Measurements from ENCODE around the gene CCDC33.

CCDC33 gene

GRCh38 chr15:74336061-74337005 lies 100.2 kb downstream of the CCDC33 start:
- DNase-seq (ENCODE audit: low read depth), result no peak
- TF ChIP-seq CTCF (IDR thresholded peaks at IDR 0.05; ENCODE audit: control insufficient read depth, extremely low read depth, insufficient read depth), result no peak
- H3K4me3 ChIP-seq (ENCODE audit: low read depth, low read length), result no peak overlapping the region

DNA sequence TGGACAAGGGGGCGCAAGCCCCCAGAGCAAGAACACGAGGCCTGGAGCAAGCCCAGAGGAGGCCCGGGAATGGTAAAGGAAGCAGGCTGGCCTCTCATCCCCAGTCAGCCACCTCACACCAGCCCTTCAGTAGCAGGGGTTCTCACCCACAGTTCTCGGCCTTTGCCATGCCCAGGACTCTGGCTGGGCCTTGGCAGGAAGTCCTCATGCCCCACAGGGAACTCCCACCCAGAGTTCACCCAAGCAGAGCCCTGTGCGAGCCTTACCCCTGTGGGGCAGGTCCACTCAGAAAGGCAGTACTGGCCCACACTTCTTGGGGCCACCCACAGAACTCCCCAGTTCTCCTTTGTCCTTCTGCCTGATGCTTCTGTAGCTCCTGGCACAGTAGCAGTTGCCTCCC lies 101.0 kb downstream of the CCDC33 start:
- TF ChIP-seq CTCF (IDR thresholded peaks at IDR 0.05; ENCODE audit: control insufficient read depth, extremely low read depth, insufficient read depth), result no peak
- DNase-seq (ENCODE audit: low read depth), result no peak
- H3K4me3 ChIP-seq (ENCODE audit: low read depth, low read length), result no peak overlapping the region

GRCh38 chr15:74337607-74338211 lies 101.6 kb downstream of the CCDC33 start:
- no peak overlapping the region for H3K4me3 ChIP-seq (ENCODE audit: low read depth, low read length)
- no peak for DNase-seq (ENCODE audit: low read depth)
- TF ChIP-seq CTCF (IDR thresholded peaks at IDR 0.05; ENCODE audit: control insufficient read depth, extremely low read depth, insufficient read depth), result no peak

DNA sequence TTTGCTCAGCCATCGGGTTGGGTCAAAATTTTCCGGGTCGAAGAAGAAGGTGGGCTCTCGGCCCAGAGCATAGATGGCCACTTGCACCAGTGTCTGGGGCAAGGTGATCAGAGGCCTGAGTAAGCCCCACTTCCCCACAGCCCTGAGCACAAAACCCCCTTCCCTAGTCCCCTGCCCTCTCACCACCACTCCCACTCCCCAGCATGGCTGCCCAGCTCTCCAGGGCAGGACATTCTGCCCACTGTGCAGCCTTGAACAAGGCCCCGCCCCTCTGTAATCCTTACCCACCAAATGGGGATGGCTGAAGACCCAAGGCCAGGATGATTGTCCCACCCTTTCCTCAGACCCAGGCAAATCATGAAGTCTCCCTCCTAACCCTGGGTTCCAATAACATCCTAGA lies 102.5 kb downstream of the CCDC33 start:
- no peak for TF ChIP-seq CTCF (IDR thresholded peaks at IDR 0.05; ENCODE audit: control insufficient read depth, extremely low read depth, insufficient read depth)
- H3K4me3 ChIP-seq (ENCODE audit: low read depth, low read length), result no peak overlapping the region
- DNase-seq (ENCODE audit: low read depth), result no peak

DNA sequence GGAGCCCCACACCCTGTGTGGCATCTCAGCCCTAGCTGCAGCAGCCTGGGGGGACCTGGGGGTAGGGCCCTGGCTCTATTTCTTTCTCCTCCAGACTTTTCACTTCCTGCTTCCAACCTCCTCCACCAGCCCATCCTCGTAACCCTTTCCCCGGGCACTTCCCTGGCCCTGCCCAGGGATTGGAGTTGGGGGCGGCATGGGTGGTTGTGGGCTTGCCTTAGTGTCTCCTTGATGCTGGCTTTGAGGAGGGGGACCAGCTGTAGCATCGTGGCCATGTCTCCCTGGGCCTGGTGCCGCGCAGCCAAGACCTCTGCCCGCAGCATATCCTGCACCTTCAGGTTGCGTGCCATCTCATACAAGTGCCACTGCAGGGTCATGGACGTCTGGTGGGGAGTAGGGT lies 103.2 kb downstream of the CCDC33 start:
- no peak for DNase-seq (ENCODE audit: low read depth)
- TF ChIP-seq CTCF (IDR thresholded peaks at IDR 0.05; ENCODE audit: control insufficient read depth, extremely low read depth, insufficient read depth), result no peak
- no peak overlapping the region for H3K4me3 ChIP-seq (ENCODE audit: low read depth, low read length)

GRCh38 chr15:74340150-74340549 lies 104.0 kb downstream of the CCDC33 start:
- no peak for TF ChIP-seq CTCF (IDR thresholded peaks at IDR 0.05; ENCODE audit: control insufficient read depth, extremely low read depth, insufficient read depth)
- DNase-seq (ENCODE audit: low read depth), result no peak

More at GRCh38 chr15:74340150-74340549, 104.0 kb downstream of the CCDC33 start:
- H3K4me3 ChIP-seq (ENCODE audit: low read depth, low read length), result no peak overlapping the region

All from LNCaP clone FGC (cell line).